Measurements from ENCODE around the gene BEGAIN.
"Not testable (repeated sequence)": the region's sequence is repeated elsewhere in the genome, so short reads cannot be mapped to it uniquely, and the experiment has no call there.

BEGAIN gene

DNA sequence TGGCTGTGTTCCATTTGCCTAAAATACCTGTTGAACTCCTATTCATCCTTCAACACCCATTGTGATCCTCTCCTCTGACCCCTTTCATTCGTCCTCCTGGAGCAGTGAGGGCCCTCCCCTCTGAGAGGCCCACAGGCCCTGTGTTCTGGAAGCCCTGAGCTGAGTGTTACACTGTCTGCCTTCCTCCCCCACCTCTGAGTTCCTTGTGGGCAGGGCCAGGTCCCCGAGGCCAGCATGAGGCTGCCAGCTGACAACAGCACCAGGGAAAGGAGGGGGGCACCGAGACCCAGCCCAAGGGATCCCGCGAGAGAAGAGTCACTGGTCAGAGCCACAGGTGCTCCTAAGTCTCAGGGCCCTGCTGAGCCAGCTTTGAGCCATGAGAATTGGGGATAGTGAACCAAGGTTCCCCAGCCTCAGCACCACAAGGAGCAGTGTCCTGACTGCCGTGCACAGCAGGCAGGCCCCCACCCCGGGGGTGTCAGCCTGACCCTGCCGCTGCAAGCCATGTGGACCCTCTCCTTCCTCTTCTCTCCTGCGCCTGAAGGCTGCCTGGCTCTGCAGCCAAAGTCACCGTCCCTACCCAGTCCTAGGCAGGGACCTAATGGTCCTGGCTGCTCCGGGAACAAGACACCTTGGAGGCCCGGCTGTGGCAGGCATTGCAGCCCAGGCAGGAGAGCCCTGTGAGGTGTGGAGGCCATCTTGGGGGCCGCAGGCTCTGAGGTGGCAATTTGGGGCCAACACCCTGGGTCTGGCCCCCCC is 52.5 kb downstream of the BEGAIN start:
- no peak for DNase-seq

DNA sequence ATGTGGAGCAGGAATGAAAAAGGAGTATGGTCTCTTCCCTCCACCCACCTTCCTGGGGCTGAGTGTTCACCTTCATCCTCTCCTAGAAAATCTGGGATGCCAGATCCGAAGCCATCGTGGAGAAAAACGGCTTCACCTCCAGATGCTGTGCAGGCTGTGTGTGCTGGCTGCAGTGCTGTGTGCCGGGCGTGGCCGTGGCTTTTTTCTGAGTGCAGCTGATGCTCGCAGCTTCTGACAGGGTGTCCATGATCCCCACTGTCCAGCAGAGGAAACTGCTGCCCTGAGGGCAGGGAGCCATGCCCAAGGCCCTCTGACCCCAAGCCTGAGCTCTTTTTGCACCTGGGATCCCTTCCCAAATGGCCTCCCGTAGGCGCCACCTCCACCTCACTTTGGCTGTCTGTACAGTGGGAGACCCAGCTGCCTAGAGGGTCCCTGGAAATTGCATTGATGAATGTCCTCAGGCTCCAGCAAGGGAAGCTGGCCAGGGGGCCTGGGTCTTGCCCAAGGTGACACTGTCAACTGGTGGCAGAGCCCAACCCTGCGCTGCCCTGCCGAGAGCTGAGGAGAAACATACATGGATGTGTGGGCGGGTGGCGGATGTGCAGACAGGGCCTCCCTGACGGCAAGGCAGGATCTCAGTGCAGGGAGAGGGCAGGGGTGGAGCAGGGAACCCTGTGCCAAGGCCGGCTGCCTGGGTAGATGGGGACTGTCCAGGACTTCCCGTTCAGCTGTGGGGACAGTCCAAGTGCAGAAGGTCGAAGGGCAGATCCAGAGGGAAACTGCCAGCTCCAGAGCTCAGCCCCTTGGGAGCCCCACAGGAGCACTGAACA is 53.3 kb downstream of the BEGAIN start:
- peak; percentile 56 for DNase-seq

DNA sequence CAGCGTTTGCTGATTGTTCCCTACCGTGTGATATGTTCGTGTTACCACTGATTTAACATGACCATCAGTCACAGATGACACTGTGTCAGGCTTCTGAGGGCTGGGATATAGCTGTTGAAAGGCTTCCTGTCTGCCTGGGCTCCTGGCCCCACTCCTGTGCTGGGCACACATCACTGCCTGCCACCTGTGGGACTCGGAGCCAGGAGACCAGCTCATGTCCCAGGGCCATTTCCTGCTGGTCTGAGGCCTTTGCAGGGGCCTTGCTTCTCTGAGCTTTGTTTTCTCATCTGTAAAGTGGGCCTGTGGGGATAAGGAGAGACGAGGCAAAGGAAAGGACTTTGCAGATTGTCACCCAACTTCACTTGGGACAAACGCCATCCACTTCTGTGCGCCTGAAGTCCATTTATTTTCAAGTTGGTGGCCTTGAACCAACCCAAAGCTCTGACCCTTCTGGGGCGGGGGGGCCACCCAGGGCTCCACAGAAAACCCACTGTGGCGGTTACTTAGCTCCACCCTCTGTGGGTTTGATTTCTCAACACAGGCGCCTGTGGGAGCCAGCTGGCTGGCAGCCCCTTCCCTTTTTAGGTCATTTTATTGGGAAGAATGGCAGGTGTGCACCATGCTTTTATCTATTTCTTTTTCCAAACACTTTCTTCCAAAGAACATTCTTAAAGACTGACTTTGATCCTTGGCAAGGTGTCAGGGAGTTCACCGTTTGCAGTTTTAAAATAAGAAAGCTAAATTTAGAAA is 54.1 kb downstream of the BEGAIN start:
- no peak for DNase-seq

DNA sequence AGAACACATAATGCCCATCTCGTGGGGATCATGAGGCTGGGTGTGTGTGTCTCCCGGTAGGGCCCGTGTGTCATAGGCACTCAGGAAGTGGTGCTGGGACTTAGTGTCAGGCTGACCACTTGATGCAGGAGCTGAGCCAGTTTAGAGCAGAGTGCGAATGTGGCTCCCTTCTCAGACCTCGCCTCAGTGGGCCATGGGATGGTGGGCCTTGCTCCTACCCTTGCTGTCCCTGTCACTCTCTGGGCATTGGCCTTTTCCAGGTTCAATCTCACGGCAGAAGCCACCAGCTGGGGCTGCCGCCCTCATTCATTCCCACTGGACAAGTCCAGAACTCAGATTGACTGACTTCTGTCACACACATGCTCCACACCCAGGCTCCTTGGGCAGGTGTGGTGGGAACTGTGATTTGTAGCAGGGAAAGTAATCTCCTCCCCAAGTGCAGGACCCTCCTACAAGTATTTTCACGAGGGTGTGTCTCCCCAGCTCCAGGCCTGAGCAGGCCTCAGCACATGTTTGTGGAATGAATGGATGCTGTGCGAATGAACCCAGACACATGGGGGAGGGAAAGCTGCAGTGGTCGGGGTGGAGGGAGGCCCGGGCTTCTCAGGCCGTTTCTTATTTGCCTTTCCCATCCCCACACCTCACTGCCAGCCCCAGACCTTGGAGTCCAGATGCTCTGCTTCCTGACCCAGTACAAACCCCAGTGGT is 54.9 kb downstream of the BEGAIN start:
- no peak for DNase-seq

DNA sequence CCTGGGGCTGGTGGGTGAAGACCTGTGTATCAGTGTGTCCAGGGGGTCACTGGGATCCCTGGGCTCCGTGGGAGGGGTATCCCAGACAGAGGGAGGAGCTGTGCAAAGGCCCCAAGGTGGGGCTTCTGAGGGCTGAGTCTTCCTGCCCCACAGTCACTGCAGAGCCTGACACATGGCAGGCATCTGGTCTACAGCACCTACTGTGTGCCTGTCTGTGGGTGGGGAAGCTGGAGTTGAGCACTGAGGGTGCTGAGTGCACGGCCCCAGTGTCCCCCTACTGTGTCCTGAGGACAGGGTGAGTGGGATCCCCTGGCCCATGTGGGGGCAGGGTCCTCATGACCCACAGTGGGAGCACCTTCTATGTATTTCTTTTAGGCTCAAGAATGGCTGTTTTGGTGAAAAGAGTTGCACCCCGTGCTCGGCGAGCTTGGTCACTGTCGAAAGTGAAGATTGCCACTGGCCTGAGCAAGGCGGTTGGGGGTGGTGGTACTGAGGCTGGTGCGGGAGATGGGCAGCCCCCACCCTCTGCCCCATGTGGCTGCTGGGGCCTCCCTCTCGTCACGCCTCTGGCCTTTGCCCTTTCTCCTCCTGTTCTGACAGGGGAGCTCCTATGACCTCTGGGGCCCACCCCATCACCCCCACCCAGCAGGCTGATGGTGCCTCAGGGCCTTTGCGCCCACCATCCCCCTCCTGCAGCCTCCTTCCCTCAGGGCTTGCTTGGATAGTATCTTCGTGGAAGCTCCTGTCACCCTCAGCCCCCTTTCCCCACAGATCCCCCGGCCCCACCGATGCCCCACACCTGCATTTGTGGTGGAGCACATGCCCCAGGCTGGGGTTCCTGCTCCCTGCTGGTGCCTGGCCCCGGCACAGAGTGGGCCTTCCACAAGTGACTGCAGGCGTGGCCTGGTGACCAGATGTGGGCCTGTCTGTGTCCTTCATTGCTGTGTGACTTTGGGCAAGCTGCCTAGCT is 55.8 kb downstream of the BEGAIN start:
- no peak for DNase-seq

DNA sequence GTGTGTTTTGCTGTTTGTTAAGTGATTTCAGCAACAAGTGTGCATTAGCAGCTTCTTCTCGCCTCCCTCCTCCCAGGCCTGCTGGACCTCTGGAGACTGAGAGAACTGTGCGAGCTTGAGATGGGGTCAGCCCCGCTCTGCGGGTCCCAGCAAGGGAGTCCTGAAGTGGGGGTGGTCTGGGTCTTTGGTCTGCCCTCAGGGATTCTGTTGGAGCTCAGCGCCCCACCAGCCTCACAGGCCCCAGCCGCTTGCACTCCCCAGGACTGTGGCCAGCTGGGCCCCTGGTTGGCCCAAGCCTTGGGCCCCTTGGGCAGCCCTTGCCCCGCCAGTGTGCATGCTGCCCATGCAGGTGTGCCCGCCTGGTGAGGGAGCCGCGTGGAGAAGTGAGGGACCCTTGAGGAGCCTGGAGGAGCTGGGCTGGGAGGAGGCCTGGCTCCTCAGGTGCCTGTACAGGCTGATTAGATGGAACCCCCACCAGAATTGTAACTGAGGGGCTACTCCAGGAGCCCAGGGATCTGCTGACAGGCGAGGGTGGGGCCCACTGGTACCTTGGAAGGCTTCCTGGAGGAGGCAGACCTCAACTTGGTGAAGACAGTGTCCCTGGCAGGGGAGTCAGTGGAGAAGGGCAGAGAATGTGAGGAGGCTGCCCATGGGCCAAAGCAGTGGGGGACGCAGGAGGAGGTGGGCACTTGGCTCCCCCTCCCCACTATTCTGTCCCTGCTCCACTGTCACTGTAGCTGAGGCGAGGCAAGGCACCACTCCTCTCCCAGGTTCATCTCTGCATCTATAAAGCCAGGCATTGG is 56.7 kb downstream of the BEGAIN start:
- no peak for DNase-seq

DNA sequence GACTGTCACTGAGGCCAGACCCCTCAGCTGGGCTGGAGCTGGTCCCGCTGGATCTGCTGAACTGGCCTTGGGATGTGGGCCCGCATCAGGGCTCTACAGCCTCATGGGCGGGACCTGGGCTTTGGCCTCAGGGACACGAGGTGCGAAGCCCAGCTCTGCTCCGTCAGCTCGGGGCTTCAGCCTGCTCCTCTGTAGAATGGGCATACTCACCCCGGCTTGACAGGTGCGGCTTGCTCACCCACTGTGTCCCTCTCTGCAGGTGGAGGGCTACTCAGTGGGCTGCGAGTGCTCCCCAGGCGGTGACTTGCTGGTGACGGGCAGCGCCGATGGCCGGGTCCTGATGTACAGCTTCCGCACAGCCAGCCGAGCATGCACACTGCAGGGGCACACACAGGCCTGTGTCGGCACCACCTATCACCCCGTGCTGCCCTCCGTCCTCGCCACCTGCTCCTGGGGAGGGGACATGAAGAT is 57.6 kb downstream of the BEGAIN start:
- DNase-seq, result no peak

DNA sequence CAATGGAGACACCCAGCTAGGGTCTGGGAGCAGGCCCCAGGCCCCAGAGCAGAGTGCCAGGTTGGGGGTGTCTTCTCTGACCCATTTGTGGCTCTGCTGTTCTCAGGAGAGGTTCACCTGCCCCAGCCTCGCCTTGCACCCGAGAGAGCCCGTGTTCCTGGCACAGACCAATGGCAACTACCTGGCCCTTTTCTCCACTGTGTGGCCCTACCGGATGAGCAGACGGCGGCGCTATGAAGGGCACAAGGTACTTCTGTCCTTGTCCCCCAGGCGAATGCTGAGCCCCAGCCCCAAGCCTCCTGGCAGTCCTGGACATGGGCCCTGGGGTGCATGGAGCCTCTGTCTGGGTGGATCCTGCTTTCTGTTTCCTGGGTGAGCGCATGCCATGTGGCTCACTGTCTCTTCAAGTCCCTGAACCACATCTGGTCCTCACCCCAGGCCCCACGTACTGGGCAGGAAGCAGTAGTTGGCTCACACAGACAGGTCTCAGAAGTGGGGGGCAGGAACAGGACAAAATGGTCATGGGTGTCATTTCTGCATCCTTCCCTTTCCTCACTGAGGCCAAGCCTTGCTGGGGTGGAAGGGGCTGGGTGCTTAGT is 58.2 kb downstream of the BEGAIN start:
- no peak for DNase-seq

DNA sequence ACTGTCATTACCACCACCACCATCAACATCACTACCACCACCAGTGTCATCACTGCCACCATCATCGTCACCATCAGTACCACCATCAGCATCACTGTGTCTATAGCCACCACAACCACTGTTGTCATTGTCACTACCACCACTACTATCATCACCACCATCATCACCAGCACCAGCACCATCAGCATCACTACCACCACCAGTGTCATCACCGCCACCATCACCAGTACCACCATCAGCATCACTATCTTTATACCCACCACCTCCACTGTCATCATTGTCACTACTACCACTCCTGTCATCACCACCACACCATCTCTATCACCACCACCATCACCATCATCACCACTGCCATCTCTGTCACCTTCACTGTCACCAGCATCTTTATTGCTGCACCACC is 60.6 kb downstream of the BEGAIN start:
- DNase-seq, result no peak

DNA sequence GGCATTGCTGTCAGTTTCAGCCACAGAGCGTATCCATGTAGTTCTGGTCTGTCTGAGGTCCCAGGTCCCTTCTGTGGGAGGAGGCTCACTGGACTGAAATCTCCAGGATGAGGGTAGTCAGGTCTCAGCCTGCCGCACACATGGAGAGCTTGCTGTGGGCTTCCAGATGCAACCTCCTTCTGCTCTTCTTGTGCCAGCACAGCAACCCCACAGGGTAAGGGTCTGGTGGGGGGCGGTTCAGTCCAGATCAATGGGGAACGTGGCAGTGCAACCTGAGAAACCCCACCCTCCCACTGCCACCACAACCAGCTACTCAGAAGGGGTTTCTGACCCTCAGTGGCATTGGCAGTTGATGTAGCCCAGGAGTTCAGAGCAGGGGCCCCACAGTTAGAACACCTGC is 61.2 kb downstream of the BEGAIN start:
- no peak for DNase-seq

DNA sequence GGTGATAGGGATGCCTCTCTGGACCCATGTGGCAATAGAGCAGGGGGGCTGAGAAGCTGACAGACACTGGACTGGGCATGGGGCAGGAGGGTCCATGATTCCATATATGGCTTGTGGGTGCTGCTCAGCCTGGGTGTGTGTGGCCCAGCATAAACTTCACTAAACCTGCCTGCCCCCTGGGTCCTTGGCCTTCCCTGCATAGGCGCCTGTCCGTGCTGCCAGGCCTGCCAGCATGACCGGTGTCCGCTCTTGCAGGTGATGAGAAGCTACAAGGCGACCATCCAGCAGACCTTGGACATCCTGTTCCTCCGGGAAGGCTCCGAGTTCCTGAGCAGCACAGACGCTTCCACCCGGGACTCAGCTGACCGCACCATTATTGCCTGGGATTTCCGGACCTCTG is 61.6 kb downstream of the BEGAIN start:
- no peak for DNase-seq

DNA sequence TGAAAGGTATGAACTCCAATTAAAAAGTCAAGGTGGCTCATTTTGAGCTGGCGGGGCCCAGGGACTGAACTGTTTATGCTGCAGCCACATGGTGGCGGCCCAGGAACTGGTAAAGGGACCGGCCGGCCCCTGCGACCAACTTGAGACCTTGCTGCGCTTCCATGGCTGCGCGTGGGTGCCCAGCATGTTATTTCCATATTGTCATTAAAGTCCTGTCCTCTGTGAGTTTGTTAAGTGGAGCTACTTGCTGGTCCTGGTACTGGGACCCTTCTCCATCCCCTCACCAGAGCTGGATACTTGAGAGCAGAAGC is 62.3 kb downstream of the BEGAIN start:
- DNase-seq, result peak; percentile 60

DNA sequence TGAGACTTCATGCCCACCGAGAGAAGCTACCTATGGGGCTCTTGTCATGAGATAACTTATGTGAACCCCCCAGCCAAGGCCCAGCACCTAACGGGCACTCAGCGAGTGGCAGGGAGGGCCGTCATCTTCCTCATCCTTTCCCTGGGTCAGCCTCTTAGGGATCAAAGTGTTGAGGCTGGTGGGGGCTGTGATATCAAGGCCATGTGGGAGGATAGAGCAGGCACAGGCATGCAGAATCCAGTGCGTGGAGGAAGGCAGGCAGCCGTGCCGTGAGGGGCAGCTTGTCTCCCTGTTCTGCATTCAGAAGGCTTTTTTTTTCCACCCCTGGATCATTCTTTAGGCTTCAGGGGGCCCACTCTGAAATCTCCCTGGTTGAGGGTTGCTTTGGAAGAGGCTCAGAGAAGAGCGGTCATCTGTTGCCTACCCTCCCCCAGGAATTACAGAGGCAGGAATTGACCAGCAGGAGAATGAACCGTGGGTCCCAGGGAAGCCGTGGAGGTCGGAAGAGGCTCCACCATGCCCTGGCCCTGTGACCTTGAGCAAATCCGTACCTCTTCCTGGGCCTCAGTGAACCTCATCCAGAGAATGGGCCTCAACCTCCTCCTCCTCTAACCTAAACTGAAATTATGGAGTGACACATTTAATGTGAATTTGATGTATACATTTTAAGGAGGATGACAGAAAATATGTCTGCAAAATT is 62.8 kb downstream of the BEGAIN start:
- DNase-seq, result no peak

DNA sequence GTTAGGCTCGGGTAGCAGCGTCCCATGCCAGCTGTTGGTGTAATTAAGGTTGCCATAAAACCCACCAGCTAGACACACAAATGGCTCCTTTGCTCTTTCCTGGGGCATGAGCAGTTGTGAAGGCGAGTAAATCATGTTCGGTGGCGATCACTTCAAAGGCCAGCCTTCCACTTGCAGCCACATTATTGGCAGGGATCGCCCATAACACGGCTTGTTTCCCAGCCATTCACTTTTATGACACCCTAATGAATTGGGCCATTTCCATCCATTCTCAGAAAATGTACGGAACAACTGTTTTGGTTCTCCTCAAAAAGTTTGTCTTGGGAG is 63.4 kb downstream of the BEGAIN start:
- no peak for DNase-seq

DNA sequence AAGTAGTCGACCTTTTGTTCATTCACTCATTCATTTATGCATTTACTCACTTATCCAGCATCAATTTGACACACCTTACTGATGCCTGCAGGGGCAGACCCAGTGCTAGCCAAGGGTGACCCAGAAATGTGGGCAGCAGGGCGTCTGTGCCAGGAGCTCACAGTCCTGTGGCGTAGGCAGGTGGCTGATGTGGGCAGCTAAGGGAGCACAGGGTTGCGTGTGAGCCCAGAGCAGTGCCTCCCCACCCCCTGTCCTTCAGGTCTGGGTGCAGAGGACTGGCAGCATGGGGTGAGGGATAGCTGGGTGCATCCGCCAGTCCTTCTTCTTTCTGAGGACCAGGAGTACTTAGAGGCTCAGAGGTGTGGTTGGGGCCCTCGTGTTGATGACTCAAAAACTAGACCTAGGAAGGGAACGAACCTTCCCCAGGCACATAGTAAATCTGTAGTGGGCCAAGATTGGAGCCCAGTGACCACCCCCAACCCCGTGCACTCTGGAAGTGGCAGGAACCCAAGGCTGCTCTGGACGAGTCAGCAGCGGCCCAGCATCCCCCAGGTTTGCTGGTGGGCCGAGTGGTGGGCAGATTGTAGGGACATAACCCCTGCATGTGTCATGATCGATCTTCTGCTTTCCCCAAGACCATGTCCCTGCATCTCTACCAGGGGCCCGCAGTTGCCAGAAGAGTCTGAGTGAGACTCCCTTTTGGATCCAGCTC is 63.9 kb downstream of the BEGAIN start:
- DNase-seq, result no peak

DNA sequence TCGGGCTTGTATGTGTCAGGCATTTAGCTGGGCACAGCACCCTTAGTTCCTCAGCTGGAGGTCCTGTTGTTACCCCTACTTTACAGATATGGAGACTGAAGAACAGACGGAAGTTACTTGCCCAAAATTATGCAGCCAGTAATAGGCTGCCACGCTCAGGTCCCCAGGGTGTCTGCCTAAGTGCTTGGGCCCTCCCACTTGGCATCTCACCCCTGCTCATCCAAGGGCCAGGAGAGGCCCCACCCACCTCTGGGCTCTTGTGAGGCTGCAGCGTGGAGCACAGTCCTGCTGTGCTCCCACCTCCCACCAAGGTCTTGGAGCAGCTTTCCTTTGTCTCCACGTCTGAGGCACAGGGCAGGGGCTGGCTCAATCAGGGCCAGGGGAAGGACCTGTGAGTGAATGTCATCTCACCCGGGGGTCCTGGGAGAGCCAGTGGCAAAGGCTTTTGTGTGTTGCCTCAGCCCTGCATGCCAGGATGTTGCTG is 64.6 kb downstream of the BEGAIN start:
- no peak for DNase-seq

DNA sequence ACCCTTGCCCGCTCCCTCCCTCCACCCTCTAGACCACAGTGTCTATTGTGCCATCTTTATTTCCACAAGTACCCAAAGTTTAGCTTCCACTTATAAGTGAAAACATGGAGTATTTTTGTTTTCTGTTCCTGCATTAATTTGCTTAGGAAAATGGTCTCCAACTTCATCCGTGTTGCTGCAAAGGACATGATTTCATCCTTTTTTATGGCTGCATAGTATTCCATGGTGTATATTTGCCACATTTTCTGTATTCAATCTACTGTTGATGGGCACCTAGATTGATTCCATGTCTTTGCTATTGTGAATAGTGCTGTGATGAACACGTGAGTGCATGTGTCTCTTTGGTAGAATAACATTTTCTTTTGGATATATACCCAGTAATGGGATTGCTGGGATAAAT is 81.2 kb downstream of the BEGAIN start:
- DNase-seq, result not testable (repeated sequence)

DNA sequence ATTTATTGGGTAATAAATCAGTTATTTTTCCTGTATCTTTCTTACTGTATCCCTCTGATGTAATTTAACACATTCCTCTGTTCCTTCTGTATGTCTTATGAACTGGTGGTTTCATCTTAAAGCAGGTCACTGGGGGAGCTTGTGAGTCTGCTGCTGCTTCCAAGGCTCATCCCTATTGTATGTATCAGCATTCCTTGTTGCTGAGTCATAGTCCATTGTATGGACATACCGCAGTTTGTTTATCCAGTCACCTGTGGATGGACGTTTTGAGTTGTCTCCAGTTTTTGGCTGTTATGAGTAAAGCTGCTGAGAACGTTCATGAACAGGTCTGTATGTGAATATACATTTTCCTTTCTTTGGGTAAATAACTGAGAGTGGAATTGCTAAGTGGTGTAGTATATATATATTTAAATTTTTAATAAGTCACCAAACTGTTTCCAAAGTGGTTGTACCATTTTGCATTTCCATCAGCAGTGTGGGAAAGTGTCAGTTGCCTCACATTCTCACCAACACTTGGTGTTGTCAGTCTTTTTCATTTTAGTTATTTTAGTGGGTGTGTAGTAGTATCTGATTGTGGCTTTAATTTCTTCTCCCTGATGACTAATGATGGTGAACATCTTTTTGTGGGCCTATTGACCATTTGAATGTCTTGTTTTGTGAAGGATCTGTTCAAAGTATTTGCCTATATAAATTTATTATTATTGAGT is 82.7 kb downstream of the BEGAIN start:
- no peak for DNase-seq

DNA sequence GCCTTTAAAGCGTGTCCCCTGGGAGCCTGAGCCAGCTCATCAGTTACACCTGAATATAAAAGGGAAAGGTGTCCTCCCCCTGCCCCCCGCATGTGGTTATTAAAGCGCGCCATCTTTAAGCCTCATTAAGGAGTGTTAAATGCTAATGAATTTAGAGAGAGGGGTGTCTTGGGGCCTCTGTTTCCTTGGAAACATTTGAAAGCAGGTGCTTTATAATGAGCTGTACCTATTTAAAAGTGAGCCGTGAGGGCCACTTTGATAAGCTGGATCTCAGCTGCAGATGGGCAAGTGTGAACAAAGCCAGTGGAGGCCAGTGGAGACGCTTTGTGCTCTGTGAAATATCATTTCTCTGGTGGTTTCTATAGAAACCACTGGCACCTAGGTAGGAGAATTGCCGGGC is 84.0 kb downstream of the BEGAIN start:
- DNase-seq, result no peak
